Fibroblast of skin of scalp (primary cell): ENCODE data around the gene PDE3B. TPM values are rescaled to one million over a fixed set of nuclear protein-coding genes. Genes with fewer than 3 reads are reported as not detected.
"Not testable (repeated sequence)": the region's sequence is repeated elsewhere in the genome, so short reads cannot be mapped to it uniquely, and the experiment has no call there.

Source experiments
- DNase-seq: peaks from one replicate; pipeline ENCODE4 v3.0.0-alpha.2; 2013
- polyA plus RNA-seq, 2 experiments: library from polyadenylated mRNA; unstranded; fragments of 120-200 nt; gene quantifications; one replicate each; pipeline ENCODE4 v1.2.1, GENCODE V29; 2013; ENCODE audit not compliant: insufficient read length in 2 of 2

Gene PDE3B
- 0.12 TPM for polyA plus RNA-seq (2013, experiment 1 of 2; ENCODE audit: insufficient read length)
- polyA plus RNA-seq (2013, experiment 2 of 2; ENCODE audit: insufficient read length), result 0.17 TPM

GRCh38 chr11:14643697-14644225 is at the start of gene PDE3B:
PDE3B (plus strand) TSS chr11:14643804; CDS start chr11:14644076, 272 bp downstream.
- DNase-seq, result peak; percentile 35

- DNase-seq, result not testable (repeated sequence)
These were observed 48.3 kb upstream of the PDE3B start for GRCh38 chr11:14595261-14595660.

GRCh38 chr11:14607713-14608112 is 35.9 kb upstream of the PDE3B start:
- no peak for DNase-seq

GRCh38 chr11:14609902-14610301 is 33.7 kb upstream of the PDE3B start:
- DNase-seq, result no peak

GRCh38 chr11:14611939-14612338 is 31.7 kb upstream of the PDE3B start:
- DNase-seq, result no peak

- DNase-seq, result no peak
These were observed 30.9 kb upstream of the PDE3B start for GRCh38 chr11:14612694-14613093.

- DNase-seq, result no peak
These were observed 29.4 kb upstream of the PDE3B start for GRCh38 chr11:14614091-14614622.

GRCh38 chr11:14617241-14618027 is 26.2 kb upstream of the PDE3B start:
- DNase-seq, result peak; percentile 1

- no peak for DNase-seq
These were observed 25.5 kb upstream of the PDE3B start for GRCh38 chr11:14618060-14618459.

- no peak for DNase-seq
These were observed 23.7 kb upstream of the PDE3B start for GRCh38 chr11:14619603-14620531.

GRCh38 chr11:14622223-14622954 is 21.2 kb upstream of the PDE3B start:
- DNase-seq, result no peak

GRCh38 chr11:14623036-14623435 is 20.6 kb upstream of the PDE3B start:
- no peak for DNase-seq

GRCh38 chr11:14625586-14626205 is 17.9 kb upstream of the PDE3B start:
- DNase-seq, result no peak

- DNase-seq, result no peak
These were observed 17.0 kb upstream of the PDE3B start for GRCh38 chr11:14626650-14627049.

- not testable (repeated sequence) for DNase-seq
These were observed 9.9 kb upstream of the PDE3B start for GRCh38 chr11:14633506-14634224.

GRCh38 chr11:14634813-14635212 is 8.8 kb upstream of the PDE3B start:
- DNase-seq, result no peak

GRCh38 chr11:14635546-14635945 is 8.1 kb upstream of the PDE3B start:
- DNase-seq, result no peak

GRCh38 chr11:14636119-14636518 is 7.5 kb upstream of the PDE3B start:
- no peak for DNase-seq

GRCh38 chr11:14637868-14638409 is 5.7 kb upstream of the PDE3B start:
- DNase-seq, result no peak

- DNase-seq, result no peak
These were observed 5.0 kb upstream of the PDE3B start for GRCh38 chr11:14638561-14638960.

GRCh38 chr11:14641801-14642200 is 1.8 kb upstream of the PDE3B start:
- DNase-seq, result no peak
